ENCODE measurements around the gene RPS5. TPM values are rescaled to one million over a fixed set of nuclear protein-coding genes. Genes with fewer than 3 reads are reported as not detected.

Gene RPS5
- total RNA-seq, 1 experiment from 2014 or later = 1,982 TPM

- peak overlapping the region; percentile 55 for H3K9ac ChIP-seq (ENCODE audit: low read length)
- H3K4me2 ChIP-seq (ENCODE audit: low read length) = peak overlapping the region; percentile 97
- POLR2A ChIA-PET = no interaction called here
Observed at GRCh38 chr19:58400316-58400915, 13.3 kb downstream of the RPS5 start.

More at GRCh38 chr19:58400316-58400915, 13.3 kb downstream of the RPS5 start:
- RAD21 ChIA-PET (ENCODE audit: low non-redundant PET in 1 of 2, low total read pairs in 2 of 2, uncharacterized antibody in 2 of 2, unreplicated experiment in 2 of 2) = no interaction called here
- Histone ChIP-seq H3K27me3 (ENCODE audit: insufficient read depth, low read length) (no peaks in the 10 kb centered on the region), H3K4me3 (replicated peaks in 1 of 2; ENCODE audit: low read depth in 1 of 2, low read length in 2 of 2) (peak overlapping the region; percentile 45 to 83), H3K79me2 (ENCODE audit: insufficient read depth, low read length) (peaks cover 15% of the 10 kb centered on the region), H2AFZ (ENCODE audit: low read depth, low read length, poor library complexity, severe bottlenecking) (no peak overlapping the region), H3K27ac (ENCODE audit: low read depth, low read length) (peak overlapping the region; percentile 60; the same call in 1 of the 2 replicates), H4K20me1 (ENCODE audit: insufficient read depth) (no peaks in the 10 kb centered on the region), H3K4me1 (ENCODE audit: control insufficient read depth in 1 of 2, insufficient read depth in 2 of 2, low read length in 2 of 2) (peaks cover 16 to 27% of the 10 kb centered on the region in 2 experiments), H3K9me2 (ENCODE audit: insufficient read depth) (no peaks in the 10 kb centered on the region), H3K36me3 (ENCODE audit: control insufficient read depth in 1 of 2, insufficient read depth in 2 of 2, low read length in 2 of 2) (no peaks in the 10 kb centered on the region), H3K9me3 (ENCODE audit: control insufficient read depth in 1 of 2, insufficient read depth in 1 of 2, low read depth in 1 of 2, low read length in 2 of 2) (no peaks in the 10 kb centered on the region)
- no peak for DNase-seq (ENCODE audit: low read depth, low spot score)
- no TSS peak for BruUV-seq (replicated peaks)
- TF ChIP-seq CEBPB (IDR thresholded peaks at IDR 0.05; ENCODE audit: low read depth) (no peak), CBX3 (IDR thresholded peaks at IDR 0.05; ENCODE audit: low read depth) (no peak), FOSL1 (IDR thresholded peaks at IDR 0.05; ENCODE audit: low read depth) (no peak), POLR2A (IDR thresholded peaks at IDR 0.05; ENCODE audit: borderline replicate concordance, extremely low read depth, insufficient read depth, insufficient read length) (no peak), ZBTB33 (IDR thresholded peaks at IDR 0.05; ENCODE audit: extremely low read depth, insufficient replicate concordance, low read length) (no peak), ELF1 (IDR thresholded peaks at IDR 0.05; ENCODE audit: borderline replicate concordance, low read depth) (no peak), YY1 (IDR thresholded peaks at IDR 0.05; ENCODE audit: extremely low read depth, insufficient replicate concordance, low read depth, low read length) (no peak)
- intact Hi-C loops (cut with micrococcal nuclease) = no loop called here
- CTCF ChIA-PET = no interaction called here
- ATAC-seq = no peak
